Measurements from ENCODE around the gene CDK14.

The CDK14 gene

GRCh38 chr7:90857603-90858002, 261.5 kb downstream of the CDK14 start:
- no peak overlapping the region for H3K27ac ChIP-seq (ENCODE audit: low read length)
- no peaks in the 10 kb centered on the region for H3K27me3 ChIP-seq (replicated peaks; ENCODE audit: insufficient read depth, low read length)
- no peak overlapping the region for H3K4me2 ChIP-seq (ENCODE audit: low read depth, low read length)
- H3K79me2 ChIP-seq (ENCODE audit: low read length): peaks cover 94% of the 10 kb centered on the region
- TF ChIP-seq EZH2 (optimal IDR thresholded peaks at IDR 0.05; ENCODE audit: low read depth, low read length): no peak
- no peak for TF ChIP-seq EZH2phosphoT487 (IDR thresholded peaks at IDR 0.05; ENCODE audit: low read length)
- TF ChIP-seq, protein P1, sequence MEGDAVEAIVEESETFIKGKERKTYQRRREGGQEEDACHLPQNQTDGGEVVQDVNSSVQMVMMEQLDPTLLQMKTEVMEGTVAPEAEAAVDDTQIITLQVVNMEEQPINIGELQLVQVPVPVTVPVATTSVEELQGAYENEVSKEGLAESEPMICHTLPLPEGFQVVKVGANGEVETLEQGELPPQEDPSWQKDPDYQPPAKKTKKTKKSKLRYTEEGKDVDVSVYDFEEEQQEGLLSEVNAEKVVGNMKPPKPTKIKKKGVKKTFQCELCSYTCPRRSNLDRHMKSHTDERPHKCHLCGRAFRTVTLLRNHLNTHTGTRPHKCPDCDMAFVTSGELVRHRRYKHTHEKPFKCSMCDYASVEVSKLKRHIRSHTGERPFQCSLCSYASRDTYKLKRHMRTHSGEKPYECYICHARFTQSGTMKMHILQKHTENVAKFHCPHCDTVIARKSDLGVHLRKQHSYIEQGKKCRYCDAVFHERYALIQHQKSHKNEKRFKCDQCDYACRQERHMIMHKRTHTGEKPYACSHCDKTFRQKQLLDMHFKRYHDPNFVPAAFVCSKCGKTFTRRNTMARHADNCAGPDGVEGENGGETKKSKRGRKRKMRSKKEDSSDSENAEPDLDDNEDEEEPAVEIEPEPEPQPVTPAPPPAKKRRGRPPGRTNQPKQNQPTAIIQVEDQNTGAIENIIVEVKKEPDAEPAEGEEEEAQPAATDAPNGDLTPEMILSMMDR (IDR thresholded peaks at IDR 0.05; ENCODE audit: low read length): no peak
- H3K9me2 ChIP-seq (replicated peaks; ENCODE audit: insufficient read depth, low read length): no peaks in the 10 kb centered on the region
- no peak overlapping the region for H3K4me3 ChIP-seq (ENCODE audit: low read length)
- no peak overlapping the region for H3K9ac ChIP-seq (ENCODE audit: low read length)
- peaks cover 9% of the 10 kb centered on the region for H4K20me1 ChIP-seq (ENCODE audit: insufficient read depth, low read length)
- H2AFZ ChIP-seq (ENCODE audit: low read length): no peak overlapping the region
- no peaks in the 10 kb centered on the region for H3K4me1 ChIP-seq (ENCODE audit: low read length)
- H3K36me3 ChIP-seq (replicated peaks; ENCODE audit: insufficient read depth, low read length): no peaks in the 10 kb centered on the region; the same call in 1 of the 2 replicates
- no peaks in the 10 kb centered on the region for H3F3A ChIP-seq (ENCODE audit: insufficient read depth, low read length)
- DNase-seq: no peak
- H3K9me3 ChIP-seq (replicated peaks; ENCODE audit: insufficient read depth, low read length): no peaks in the 10 kb centered on the region

DNA sequence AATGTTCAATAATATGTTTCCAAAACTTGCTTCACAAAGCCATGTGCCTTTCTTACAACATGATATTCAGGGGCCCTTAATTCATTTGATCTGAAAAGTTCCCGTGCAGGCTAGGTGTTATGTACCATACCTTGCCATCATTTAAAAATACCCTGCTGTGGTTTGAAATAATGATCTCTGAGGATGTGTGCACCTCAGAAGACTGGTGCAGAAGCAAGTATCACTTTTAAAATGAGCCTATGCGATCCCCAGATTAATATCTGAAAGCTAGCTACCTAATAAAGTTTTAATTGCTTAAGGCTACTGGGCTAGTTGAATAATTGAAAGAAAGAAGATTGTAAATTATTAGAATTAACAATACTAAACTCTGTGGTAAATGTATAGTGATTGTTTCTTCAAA, 262.4 kb downstream of the CDK14 start:
- Histone ChIP-seq H3K4me2 (ENCODE audit: low read depth, low read length) (no peak overlapping the region), H3K36me3 (replicated peaks; ENCODE audit: insufficient read depth, low read length) (no peaks in the 10 kb centered on the region; the same call in 1 of the 2 replicates), H3K9me3 (replicated peaks; ENCODE audit: insufficient read depth, low read length) (no peaks in the 10 kb centered on the region), H3K27ac (ENCODE audit: low read length) (no peak overlapping the region), H4K20me1 (ENCODE audit: insufficient read depth, low read length) (peaks cover 8% of the 10 kb centered on the region), H3F3A (ENCODE audit: insufficient read depth, low read length) (no peaks in the 10 kb centered on the region), H3K4me1 (ENCODE audit: low read length) (no peaks in the 10 kb centered on the region), H3K4me3 (ENCODE audit: low read length) (no peak overlapping the region), H3K9me2 (replicated peaks; ENCODE audit: insufficient read depth, low read length) (no peaks in the 10 kb centered on the region), H3K9ac (ENCODE audit: low read length) (no peak overlapping the region), H3K27me3 (replicated peaks; ENCODE audit: insufficient read depth, low read length) (no peaks in the 10 kb centered on the region), H3K79me2 (ENCODE audit: low read length) (peaks cover 91% of the 10 kb centered on the region), H2AFZ (ENCODE audit: low read length) (no peak overlapping the region)
- DNase-seq: no peak
- TF ChIP-seq, protein P1 (IDR thresholded peaks at IDR 0.05; ENCODE audit: low read length): no peak
- TF ChIP-seq EZH2phosphoT487 (IDR thresholded peaks at IDR 0.05; ENCODE audit: low read length): no peak

GRCh38 chr7:90859521-90859920, 263.4 kb downstream of the CDK14 start:
- Histone ChIP-seq H3K27ac (ENCODE audit: low read length) (no peak overlapping the region), H3K9ac (ENCODE audit: low read length) (no peak overlapping the region), H3K4me1 (ENCODE audit: low read length) (no peaks in the 10 kb centered on the region), H3K79me2 (ENCODE audit: low read length) (peaks cover 85% of the 10 kb centered on the region), H3K4me2 (ENCODE audit: low read depth, low read length) (no peak overlapping the region), H3K27me3 (replicated peaks; ENCODE audit: insufficient read depth, low read length) (no peaks in the 10 kb centered on the region), H3K9me3 (replicated peaks; ENCODE audit: insufficient read depth, low read length) (no peaks in the 10 kb centered on the region), H3K36me3 (replicated peaks; ENCODE audit: insufficient read depth, low read length) (no peaks in the 10 kb centered on the region; the same call in 1 of the 2 replicates), H3K4me3 (ENCODE audit: low read length) (no peak overlapping the region), H3F3A (ENCODE audit: insufficient read depth, low read length) (no peaks in the 10 kb centered on the region), H3K9me2 (replicated peaks; ENCODE audit: insufficient read depth, low read length) (no peaks in the 10 kb centered on the region), H2AFZ (ENCODE audit: low read length) (no peak overlapping the region), H4K20me1 (ENCODE audit: insufficient read depth, low read length) (peaks cover 5% of the 10 kb centered on the region)
- TF ChIP-seq EZH2phosphoT487 (IDR thresholded peaks at IDR 0.05; ENCODE audit: low read length) (no peak), EZH2 (optimal IDR thresholded peaks at IDR 0.05; ENCODE audit: low read depth, low read length) (no peak)
- TF ChIP-seq, protein P1 (IDR thresholded peaks at IDR 0.05; ENCODE audit: low read length): no peak
- DNase-seq: no peak
